Thyroid gland (tissue), 4 donors: Measurements from ENCODE around the gene STEEP1.

Experiments
- POLR2A ChIP-seq, 2 donors: fragments of 450-650 bp; IDR thresholded peaks; one replicate each; pipeline ENCODE4 v1.6.1; 2017; ENCODE audit warnings: antibody characterized with exemption in 2 of 2, mild to moderate bottlenecking in 2 of 2, moderate library complexity in 1 of 2
- TF ChIP-seq, protein P1 (sequence below), 6 experiments: fragments of 200-600 bp in 3 of 6; fragments of 450-650 bp in 3 of 6; sonication (generic) in 3 of 6; IDR thresholded peaks; one replicate each; pipeline ENCODE4 v1.5.1; 2016 to 2019; ENCODE audit warnings: antibody characterized with exemption in 6 of 6, mild to moderate bottlenecking in 2 of 6, inconsistent platforms in 1 of 6, moderate library complexity in 1 of 6

DNA sequence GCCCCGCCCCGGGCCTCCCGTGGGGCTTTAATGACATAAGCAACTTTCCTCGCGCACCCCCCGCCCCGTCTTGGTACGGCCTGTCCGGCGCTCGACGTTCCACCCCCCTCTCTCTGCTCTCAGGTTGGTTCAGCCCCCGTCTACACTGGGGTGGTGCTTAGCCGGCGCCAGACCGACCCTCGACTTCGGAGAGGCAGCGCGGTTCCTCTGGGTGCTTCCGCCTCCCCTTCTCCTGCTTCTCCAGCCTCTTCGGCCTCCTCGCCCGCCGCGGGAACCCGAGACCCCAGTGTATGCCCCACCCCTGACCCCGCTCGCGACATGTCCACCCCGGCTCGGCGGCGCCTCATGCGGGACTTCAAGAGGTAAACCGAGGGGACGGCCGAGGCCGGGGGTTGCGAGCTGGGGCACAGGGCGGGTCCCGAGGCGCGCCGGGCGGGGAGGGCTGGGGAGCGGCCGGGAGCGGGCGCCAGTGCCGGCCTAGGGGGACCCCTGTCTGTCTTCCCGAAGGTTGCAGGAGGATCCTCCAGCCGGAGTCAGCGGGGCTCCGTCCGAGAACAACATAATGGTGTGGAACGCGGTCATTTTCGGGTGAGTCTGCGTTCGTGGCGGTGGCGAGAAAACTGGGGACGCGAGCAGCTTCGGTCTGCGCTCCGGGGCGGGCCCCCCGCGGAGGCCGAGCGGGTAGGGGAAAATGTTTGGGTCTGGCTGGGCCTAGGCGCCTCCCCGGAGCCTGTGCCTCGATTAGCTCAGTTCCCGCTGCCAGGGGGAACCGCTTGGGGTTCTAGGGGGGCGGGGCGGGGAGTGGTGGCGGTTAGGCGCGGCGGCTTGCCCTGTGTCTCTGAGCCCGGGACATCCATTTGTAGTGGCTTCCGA is 9.4 kb upstream of the STEEP1 start, which contains the start of gene UBE2A:
- TF ChIP-seq, protein P1, sequence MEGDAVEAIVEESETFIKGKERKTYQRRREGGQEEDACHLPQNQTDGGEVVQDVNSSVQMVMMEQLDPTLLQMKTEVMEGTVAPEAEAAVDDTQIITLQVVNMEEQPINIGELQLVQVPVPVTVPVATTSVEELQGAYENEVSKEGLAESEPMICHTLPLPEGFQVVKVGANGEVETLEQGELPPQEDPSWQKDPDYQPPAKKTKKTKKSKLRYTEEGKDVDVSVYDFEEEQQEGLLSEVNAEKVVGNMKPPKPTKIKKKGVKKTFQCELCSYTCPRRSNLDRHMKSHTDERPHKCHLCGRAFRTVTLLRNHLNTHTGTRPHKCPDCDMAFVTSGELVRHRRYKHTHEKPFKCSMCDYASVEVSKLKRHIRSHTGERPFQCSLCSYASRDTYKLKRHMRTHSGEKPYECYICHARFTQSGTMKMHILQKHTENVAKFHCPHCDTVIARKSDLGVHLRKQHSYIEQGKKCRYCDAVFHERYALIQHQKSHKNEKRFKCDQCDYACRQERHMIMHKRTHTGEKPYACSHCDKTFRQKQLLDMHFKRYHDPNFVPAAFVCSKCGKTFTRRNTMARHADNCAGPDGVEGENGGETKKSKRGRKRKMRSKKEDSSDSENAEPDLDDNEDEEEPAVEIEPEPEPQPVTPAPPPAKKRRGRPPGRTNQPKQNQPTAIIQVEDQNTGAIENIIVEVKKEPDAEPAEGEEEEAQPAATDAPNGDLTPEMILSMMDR (IDR thresholded peaks at IDR 0.05) = peak in 2 of 6 experiments; percentile 27 to 30
- peak; percentile 27 to 86 for TF ChIP-seq POLR2A (IDR thresholded peaks at IDR 0.05)
